22Rv1 (cell line): Measurements from ENCODE around the gene PACS1.

Experiments used
- H3K27ac ChIP-seq: fragments of 450-650 bp; 2 replicates; pipeline ENCODE4 v1.5.1; 2017
- ZFX ChIP-seq: fragments of 450-650 bp; IDR thresholded peaks from 2 replicates; pipeline ENCODE4 v1.6.1; 2017; ENCODE audit warnings: antibody characterized with exemption, borderline replicate concordance
- TF ChIP-seq, protein P1 (sequence below): fragments of 450-650 bp; IDR thresholded peaks from 2 replicates; pipeline ENCODE4 v1.5.1; 2017; ENCODE audit warnings: mild to moderate bottlenecking

The PACS1 gene

DNA sequence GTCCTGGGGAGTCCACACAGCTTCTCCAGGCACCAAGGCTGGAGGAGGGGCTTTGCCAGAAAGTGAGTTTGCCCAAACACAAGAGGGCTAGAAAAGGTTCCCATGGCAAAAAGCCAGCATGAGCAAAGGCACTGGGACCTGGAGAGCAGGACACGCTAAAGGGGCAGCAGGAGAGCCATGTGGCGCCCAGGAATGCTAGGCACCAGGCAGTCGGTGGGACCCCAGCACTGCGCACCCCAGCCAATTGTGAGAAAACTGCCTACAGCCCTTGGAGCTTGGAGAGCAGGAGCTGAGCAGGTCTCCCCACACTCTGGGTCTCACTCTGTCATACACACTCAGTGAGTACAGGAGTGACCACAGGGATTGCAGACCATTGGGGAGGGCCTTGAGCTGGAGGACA, 193.2 kb downstream of the PACS1 start:
- TF ChIP-seq, protein P1, sequence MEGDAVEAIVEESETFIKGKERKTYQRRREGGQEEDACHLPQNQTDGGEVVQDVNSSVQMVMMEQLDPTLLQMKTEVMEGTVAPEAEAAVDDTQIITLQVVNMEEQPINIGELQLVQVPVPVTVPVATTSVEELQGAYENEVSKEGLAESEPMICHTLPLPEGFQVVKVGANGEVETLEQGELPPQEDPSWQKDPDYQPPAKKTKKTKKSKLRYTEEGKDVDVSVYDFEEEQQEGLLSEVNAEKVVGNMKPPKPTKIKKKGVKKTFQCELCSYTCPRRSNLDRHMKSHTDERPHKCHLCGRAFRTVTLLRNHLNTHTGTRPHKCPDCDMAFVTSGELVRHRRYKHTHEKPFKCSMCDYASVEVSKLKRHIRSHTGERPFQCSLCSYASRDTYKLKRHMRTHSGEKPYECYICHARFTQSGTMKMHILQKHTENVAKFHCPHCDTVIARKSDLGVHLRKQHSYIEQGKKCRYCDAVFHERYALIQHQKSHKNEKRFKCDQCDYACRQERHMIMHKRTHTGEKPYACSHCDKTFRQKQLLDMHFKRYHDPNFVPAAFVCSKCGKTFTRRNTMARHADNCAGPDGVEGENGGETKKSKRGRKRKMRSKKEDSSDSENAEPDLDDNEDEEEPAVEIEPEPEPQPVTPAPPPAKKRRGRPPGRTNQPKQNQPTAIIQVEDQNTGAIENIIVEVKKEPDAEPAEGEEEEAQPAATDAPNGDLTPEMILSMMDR, result no peak
- TF ChIP-seq ZFX, result no peak
- no peak overlapping the region for H3K27ac ChIP-seq

DNA sequence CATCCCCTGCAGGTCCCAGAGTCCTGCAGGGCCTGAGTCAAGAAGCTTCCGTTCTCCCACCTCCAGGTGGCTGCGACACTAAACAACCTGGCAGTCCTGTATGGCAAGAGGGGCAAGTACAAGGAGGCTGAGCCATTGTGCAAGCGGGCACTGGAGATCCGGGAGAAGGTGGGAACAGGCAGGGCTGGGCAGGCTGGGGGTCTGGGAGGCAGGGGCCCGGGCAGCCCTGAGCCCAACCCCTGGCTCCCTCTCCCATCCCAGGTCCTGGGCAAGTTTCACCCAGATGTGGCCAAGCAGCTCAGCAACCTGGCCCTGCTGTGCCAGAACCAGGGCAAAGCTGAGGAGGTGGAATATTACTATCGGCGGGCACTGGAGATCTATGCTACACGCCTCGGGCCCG, 193.7 kb downstream of the PACS1 start:
- no peak overlapping the region for H3K27ac ChIP-seq

DNA sequence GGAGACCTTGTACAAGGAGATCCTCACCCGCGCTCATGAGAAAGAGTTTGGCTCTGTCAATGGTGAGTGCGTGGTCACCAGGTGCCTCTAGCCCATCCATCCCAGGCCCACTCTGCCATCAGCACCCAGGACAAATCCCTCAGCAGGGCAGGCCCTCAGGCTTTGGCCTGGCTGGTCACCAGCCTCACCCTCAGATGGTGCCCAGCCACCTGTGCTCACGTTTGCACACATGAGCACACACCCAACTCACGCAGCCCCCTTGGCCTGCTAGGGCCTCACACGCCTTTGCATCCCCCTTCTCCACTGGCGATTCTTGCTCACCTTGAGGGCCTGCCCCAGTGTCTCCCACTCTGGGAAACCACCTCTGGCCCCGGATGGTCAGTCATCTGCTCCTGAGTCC, 194.3 kb downstream of the PACS1 start:
- TF ChIP-seq, protein P1, result no peak
- no peak for TF ChIP-seq ZFX
- no peak overlapping the region for H3K27ac ChIP-seq

More for the DNA sequence above, 193.7 kb downstream of the PACS1 start:
- TF ChIP-seq, protein P1, result no peak
- no peak for TF ChIP-seq ZFX

DNA sequence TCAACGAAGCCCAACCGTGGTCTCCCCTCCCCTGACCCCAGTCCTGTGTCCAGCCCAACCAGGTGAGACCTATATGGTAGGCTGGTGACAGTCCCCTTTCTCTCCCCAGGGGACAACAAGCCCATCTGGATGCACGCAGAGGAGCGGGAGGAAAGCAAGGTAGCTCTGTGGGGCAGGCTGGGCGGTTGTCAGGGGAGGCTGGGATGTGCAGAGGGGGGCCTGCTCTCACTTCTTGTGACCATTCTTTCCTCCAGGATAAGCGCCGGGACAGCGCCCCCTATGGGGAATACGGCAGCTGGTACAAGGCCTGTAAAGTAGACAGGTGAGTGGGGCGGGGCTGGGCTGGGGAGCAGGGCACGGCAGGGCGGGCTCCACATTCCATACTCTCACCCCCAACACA, 194.8 kb downstream of the PACS1 start:
- no peak for TF ChIP-seq ZFX
- TF ChIP-seq, protein P1, result peak; percentile 79

DNA sequence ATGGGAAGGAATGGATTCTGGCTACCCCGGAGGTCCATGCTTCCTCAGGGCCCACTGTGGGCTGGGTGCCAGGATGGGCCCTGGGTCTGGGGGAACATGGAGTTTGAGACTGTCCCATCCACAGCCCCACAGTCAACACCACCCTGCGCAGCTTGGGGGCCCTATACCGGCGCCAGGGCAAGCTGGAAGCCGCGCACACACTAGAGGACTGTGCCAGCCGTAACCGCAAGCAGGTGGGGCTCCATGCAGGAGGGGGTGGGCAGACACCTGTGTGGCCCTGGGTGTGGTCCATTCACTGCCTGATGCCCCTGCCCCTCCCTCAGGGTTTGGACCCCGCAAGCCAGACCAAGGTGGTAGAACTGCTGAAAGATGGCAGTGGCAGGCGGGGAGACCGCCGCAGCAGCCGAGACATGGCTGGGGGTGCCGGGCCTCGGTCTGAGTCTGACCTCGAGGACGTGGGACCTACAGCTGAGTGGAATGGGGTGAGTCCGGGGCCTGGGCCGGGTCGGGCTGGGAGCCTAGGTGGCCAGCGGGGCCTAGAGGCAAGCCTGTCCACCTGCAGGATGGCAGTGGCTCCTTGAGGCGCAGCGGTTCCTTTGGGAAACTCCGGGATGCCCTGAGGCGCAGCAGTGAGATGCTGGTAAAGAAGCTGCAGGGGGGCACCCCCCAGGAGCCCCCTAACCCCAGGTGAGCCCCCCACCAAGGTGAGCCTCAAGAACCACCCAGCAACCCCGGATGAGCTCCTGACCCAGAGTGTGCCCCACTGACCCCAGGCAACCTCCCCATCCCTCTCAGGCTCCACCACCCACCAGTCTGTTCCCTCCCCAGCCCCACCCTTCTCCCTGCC, 195.7 kb downstream of the PACS1 start:
- 0 out of 2 replicates have a peak overlapping the region, but pooled peaks have one; percentile 93 for H3K27ac ChIP-seq
- TF ChIP-seq, protein P1, result no peak
- no peak for TF ChIP-seq ZFX

More for the DNA sequence above, 194.8 kb downstream of the PACS1 start:
- no peak overlapping the region for H3K27ac ChIP-seq

DNA sequence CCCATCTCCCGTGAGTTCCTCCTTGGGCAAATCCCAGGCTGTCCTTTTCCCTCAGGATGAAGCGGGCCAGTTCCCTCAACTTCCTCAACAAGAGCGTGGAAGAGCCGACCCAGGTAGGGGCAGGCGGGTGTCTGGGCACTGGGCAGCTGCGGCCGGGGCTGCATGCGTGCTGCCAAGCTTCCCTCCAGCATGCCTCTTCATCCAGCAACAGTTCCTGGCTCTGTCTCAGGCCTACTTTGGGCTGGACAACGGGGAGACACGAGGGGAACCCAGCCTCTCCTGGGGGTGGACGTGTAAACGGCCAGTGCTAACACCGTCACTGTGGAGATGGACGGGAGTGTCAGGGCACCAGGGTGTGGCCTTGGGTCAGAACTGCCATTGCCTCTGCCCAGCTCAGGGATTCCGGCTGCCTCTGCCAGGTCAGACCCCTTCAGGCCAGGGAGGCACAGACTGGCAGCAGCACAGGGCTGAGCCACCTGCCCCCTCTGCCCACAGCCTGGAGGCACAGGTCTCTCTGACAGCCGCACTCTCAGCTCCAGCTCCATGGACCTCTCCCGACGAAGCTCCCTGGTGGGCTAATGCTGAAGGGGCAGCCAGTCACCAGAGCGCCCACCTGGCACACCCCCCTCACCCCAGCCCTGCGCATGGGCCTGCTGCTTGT, 196.4 kb downstream of the PACS1 start:
- no peak for TF ChIP-seq ZFX
- TF ChIP-seq, protein P1, result no peak
- H3K27ac ChIP-seq, result peak overlapping the region; percentile 93

DNA sequence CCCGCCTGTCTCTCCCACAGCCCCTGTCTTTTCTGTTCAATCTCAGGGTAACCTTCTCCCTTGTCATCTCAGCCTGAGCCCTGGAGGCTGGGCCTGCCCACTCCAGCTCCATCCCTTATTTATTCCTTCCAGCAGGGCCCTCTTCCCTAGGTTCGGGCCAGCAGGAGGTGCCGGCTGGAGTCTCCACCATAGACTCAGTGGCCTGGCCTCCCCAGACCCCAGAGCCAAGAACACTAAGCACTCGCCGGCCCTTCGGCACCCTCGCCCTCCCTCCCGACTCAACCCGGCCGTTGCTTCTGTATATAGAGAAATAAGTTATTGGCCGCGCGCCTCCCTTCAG, 196.9 kb downstream of the PACS1 start:
- peak overlapping the region; percentile 93 for H3K27ac ChIP-seq
- no peak for TF ChIP-seq ZFX
- TF ChIP-seq, protein P1, result no peak
